Measurements from ENCODE around the gene GABRR3.
"Not testable (repeated sequence)": the region's sequence is repeated elsewhere in the genome, so short reads cannot be mapped to it uniquely, and the experiment has no call there.

The GABRR3 gene

DNA sequence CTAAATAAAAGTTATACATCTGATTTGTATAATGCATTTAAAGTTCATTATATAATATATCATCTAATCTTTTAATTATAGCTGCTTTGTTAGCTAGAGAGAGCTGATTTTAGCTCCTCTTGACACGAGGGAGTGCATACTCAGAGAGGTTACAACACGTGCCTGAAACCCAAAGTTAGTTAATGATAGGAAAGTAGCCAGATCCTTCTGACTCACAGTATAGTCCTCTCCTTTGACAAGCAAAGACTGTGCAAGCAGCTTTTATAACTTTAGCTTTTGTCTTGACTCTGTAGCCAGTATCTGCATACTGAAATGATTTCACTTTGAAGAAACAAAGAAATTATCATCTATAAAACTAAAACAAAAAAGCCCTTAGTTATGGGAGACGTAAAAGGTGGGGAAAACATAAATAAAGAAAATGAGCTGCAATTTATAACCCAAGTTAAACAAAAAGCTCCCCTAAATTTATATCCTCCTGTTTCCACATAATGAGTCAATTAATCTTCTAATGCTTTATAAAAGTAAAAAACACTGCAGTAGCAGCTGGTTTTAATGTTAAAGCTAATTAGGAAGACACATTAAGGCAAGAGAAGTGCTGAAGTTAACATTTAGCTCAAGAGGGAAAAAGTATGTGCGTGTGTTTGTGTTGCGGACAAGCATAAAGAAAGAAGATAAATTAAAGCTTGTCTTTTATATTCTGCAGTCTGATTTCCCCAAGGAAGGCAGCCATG lies 13.1 kb downstream of the GABRR3 start:
- no peak for DNase-seq

DNA sequence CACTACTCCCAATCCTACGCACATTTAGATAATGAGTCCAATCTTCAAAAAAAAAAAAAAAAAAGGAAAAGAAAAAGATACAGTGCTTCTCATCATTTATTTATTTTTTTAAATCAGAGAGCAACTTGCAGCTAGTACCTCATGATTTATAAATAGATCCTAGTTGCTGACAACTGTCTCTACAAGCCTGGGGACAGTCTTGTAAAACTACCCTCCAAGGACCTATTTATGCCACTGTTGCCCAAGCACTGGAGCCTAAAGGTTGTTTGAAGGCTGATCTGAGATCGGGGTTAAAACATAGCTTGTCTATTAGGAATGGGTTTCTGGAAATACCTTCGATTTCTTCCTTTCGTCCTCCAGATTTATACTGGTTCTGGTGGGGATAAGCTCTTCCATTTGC lies 14.7 kb downstream of the GABRR3 start:
- DNase-seq, result no peak

DNA sequence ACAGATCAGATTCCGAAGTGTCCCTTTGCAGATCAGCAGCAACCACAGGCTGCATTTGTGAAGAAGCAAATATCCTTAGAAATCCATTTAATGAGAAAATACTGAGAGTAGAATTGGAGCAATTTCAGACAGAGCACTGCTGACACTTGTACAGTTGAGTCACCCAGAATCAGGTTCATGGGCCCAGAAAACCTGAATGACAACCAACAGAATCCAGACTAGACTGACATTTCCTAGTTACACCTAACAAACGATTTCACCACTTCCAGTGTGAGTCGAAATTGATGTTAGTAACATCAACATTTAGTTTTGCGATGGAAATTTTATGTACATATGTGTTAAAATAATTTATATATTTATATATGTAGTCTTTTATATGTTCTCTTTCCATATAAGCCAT lies 16.8 kb downstream of the GABRR3 start:
- DNase-seq, result no peak

DNA sequence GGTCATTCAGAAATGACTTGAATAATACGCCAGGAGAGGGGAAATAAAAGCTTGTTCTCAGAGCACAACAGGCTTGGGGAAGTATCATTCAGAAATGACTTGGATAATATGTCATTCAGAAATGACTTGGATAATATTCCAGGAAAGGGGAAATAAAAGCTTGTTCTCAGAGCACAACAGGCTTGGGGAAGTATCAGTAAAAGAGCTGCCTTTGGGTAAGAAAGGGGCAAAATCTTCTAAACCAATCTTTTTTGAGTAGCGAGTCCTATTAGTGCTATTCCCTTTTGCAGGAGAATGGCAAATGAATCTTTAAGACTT lies 20.9 kb downstream of the GABRR3 start:
- DNase-seq, result no peak

DNA sequence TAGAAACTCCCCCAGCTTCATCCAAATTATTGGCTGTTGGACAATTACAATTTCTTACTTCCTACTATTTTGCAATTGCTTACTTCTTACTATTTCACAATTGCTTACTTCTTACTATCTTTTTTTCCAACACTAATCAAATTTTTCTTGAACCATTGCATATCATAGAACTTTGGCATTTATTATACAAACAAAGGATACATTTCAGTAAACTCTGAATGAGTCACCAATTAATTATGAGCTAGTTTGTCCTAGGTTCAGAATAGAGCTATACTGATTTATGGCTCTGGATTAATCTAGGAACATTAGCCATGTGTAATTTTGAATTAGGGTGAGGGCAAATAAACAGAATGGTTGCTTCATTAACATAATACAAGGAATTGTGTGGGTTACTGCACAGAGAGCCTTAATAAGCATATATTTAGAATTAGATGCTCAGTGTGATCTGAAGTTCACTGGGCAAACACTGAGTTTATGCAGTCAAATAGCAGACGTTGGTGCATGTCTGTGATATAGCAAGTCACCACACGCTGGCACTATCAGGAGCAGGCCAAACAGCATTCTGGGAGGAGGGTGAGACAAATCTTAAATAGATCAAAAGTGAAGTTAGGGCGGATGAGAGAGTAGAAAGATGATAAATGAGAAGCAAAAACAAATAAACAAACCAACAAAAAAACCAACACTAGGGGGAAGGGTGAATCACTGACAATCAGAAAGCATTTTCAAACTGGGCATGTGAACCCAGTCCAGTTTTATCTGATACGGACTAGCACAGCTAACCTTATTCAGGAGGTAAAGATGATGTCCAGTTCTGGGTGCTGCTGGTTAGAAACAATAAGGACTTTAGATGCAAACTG lies 21.5 kb downstream of the GABRR3 start:
- DNase-seq, result no peak

DNA sequence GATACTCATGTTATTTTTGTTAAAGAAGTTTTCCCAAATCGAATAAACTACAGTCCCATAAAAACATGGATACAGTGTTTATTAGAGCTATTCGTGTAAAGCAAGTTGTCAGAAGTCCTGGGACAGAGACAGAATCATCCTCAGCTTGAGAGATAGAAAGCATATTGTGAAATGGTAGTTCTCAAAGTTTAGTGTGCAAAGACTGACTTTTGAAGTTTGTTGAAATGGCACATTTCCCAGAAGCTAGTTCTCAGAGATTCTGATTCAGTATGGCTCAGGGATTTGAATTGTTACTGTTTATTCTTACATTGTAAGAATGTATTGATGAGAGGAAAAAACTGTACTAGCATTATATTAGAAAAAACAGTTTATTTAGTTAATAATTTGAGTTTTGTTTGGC lies 22.1 kb downstream of the GABRR3 start:
- DNase-seq, result no peak

DNA sequence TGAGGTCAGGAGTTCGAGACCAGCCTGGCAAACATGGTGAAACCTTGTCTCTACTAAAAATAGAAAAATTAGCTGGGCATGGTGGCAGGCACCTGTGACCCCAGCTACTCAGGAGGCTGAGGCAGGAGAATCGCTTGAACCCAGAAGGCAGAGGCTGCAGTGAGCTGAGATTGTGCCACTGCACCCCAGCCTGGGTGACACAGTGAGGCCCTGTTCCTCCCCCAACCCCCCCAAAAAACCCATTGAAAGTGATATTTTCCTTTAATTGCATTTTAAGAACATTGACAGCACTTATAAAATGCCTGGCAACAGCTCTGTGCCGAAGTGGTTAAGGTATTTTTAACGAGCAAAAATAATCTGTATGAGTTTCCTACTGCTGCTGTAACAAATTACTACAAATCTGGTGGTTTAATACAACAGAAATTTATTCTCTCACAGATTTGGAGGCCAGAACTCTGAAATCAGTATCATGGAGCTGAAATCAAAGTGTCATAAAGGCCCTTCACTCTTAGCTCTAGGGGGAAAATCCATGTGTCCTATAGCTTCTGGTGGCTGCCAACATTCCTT lies 24.1 kb downstream of the GABRR3 start:
- DNase-seq, result not testable (repeated sequence)

DNA sequence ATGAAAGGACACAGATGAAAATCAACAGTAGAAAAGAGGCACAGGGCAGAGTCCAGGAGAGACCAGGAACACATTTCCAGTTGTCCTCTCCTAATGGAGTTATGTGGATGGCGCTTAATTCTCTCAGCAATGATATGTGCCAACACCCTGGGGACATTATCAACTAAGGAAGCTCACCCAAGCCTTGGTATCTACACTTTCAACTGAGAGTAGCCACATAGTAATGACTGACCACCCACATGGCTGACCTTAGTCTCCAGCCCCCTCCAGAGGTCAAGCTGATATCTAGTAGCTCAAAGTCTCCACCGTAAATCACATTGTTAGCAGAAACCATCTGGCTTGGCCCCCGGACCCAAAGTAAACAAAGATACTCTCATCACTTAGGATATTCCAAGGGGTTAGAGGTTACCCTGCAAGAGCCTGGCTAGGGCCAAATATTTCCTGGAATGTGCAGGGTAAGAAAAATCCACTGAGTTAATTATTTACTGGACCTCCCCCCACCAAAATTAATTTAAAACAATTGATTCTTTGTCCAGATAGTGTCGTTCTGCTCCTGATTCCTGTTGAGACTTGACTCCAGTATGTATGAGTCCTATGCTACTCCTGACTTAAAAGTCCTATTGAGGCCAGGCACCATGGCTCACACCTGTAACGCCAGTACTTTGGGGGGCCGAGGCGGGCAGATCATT lies 24.8 kb downstream of the GABRR3 start:
- DNase-seq, result no peak

DNA sequence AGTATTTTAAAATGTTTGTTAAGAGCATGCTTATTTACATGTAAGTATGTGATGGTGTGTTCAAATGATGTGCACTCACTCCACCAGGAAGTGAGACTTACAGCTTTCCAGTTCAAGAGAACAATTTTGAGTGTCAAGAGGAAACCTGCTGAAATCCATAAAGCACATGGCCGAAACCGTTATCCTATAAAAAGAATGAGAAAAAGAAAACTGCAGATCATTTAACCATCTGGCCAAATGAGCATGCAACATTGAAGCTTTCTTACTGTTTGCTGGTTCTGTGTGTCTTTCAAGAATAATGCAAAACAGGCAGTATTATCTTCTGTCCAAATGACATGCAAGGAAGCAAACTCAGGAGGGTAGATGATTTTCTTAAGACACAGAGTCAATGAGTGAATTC lies 26.3 kb downstream of the GABRR3 start:
- DNase-seq, result no peak

DNA sequence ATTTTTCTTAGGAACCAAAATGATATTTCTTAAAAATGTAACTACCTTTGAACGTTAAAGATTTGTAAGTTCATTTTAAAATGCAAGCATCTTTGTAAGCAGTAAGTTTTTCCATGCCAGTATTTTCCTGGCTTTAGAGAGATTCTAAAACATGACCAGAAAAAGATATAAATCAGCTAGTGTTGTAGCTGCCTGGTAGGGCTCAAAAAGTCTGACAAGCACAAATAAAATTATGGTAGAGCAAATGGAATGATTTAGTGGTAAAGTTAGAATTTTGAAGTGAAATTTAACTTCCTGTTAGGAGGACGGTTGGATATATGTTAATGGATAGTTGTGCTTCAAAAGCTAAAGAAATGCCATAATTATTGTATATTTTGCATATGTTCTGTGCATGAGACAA lies 29.7 kb downstream of the GABRR3 start:
- no peak for DNase-seq

DNA sequence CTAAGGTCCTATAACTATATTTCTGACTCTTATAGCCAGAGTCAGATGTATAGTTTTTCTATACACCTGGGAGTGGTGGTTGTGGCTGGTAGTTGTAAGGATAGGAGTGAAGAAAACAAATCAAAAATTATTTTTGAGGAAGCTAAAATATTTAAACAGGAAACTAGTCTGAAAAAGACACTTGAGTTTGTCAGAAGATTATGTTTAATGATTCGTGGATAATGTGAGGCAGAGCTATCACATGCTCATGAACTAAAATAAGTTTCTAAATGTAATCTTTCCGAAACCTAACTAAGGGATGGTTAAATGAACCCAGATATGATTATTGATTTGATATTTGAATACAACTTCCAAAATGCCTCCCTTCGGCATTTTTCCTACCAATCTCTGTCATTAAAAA lies 30.4 kb downstream of the GABRR3 start:
- DNase-seq, result no peak

DNA sequence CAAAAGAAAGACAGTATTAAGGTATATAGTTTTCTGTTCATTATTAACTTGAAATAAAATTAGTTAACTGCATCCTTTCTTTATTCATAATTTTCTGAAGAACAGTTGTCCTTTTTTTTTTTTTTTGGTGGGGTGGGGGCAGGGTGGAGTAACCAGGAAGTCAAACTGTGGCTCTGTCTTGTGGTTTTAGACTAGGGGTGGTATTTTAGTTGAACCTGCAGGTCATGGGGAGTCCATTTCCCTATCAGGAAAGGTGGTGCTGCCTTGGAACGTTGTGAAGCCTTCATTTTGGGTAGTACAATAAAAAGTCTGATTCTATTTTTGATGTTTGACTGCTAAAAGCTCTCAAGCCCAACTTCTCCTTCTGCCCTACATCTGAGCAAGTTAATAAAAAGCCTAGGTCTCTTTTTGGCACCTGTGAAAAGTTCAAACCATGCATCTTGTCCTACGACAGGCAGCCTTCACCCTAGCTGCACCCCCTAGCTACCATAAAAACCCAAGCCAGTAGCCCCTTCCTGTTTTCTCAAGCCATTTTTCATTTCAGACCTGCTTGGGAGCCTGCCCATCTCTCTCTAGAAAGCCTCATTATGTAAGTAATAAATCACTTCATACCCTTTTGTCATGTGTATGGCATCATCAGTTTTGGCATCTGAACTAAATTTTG lies 31.7 kb downstream of the GABRR3 start:
- DNase-seq, result no peak

DNA sequence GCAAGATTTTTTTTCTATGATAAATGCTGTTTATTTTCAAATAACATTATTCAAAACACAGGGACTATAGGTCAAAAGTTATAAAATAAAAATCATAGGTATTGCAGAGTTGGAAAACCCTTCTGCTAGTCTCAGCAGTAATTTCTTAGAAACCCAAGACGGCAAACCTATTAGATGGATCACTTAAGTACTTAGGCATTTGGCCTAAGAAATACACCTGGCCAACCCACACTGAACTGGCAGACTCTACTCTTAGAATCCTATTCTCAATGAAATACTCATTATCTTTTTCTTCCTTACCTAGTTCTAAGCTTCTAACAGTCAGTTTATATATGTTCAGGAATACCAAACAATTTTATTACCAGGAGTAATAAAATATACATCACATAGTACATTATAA lies 32.4 kb downstream of the GABRR3 start:
- no peak for DNase-seq

DNA sequence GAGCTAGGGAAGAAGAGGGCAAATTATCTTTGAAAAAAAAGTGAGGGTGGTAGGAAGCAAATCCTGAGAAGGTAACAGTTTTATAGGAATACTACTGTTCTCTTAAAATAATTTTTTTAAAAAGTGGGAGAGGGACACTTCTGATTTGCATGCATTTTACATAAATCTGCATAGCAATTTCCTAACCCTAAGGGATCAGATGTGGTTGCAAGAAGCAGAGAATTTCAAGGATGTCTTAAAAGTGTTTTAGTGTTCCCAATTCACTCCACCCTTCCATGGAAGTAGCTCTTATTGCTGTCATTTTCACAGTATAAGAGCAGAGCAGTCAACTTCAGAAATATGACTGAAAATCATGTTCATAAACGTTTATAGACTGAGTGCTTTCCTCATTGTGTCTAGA lies 35.1 kb downstream of the GABRR3 start:
- DNase-seq, result no peak

DNA sequence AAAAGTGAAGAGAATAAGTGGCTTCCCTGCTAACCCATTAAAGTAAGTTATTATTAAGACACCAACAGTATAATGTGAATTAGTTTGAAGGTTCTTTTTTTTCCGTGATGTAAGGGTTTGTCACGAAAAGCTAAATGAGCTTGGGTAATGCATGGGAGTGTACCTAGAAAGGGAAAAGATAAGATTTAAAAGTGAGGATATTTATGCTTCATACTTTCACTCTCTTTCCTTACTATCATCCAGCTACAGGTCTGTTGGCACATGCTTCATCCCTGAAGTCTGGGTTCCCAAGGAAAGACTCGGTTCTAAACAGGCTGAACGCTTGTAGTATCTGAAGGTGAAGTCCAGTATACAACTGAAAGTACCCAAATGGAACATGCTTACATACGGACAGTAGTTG lies 36.0 kb downstream of the GABRR3 start:
- DNase-seq, result no peak

DNA sequence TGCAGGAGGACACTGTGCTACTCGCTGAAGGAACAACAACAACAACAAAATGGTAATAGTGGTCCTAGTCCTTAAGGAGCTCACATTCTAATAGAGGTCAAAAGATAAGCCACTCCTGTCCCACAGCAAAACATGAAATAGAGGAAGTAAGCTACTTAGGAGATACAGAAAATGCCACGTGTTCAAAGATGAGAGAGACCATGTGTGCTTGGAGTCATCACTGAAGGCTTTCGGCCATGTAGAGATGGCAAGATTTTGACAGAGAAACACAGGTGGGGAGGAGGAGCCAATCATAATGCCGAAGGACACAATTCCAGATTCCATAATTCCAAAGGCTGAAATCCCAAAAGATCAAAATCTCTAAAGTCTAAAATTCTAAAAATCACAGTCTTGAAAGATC lies 38.1 kb downstream of the GABRR3 start:
- DNase-seq, result no peak

DNA sequence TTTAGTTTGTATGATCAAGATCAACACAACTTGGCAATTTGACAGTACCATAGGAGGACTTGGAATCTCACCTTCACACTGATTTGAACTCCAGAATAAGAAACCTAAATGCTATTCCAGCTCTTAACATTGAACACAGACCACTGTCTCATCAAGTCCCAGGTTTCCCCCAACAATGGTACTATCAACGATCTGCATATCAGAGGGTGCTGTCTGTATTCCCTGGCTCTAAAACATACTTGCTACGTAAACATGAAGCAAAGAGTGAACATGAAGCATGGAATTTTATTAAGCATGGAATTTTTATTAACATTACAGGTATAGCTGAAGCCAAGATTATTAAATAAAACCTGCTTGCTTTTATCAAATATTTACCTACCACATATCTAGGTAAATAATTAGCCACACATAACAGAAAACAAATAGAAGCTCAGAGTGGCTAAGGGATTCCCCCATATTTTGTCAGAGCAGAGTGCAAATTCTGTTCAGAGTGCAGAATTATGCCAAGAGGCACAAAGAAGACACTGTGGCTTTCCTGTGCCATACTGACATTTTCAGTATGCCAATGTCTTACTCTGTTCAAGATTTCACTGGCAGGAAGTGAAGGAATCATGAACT lies 40.7 kb downstream of the GABRR3 start:
- DNase-seq, result no peak

DNA sequence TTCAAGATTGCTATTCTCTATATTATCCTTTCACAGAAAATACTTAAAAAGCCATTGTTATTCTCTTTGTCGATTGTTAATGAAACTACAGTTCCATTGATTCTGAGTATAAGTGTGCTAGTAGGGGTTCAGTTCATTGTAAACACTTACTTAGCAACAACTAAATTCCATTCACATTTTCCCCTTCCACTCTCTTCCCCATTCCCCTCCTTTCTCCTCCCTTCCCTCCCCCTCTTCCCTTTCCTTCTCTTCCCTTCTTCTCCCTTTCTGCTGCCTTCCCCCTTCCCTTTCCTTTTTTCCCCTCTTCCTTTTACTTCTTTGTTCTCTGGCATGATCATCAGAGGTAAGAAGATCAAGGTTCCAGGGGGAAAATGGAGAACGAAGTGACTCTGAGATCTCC lies 41.6 kb downstream of the GABRR3 start:
- no peak for DNase-seq

DNA sequence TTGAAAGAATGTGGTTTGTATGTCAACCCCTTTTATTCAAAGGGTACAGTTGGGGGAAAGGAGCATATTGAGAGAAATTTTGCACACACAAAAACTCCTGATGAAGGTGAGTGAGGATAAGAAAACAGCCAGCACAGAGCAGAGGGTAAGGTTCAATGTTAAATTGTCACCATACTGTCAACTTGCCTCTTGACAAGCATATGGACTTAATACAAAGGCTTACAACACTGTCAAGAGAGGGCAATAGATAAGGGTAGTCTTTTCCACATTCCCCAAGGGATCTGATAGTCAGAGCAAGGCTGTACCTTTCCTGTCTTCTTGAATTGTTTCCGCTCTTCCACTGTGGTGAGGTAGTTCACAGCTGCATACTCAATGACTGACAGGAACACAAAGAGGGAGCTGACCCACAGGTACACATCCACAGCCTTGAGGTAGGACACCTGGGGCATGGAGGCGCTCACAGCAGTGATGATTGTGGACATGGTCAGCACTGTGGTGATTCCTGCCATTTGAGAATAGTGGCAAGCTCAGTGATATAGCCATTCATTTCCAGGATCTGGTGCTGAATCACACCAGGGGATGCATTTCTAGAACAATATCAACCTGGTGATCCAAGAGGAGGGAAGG lies 42.5 kb downstream of the GABRR3 start:
- DNase-seq, result no peak

DNA sequence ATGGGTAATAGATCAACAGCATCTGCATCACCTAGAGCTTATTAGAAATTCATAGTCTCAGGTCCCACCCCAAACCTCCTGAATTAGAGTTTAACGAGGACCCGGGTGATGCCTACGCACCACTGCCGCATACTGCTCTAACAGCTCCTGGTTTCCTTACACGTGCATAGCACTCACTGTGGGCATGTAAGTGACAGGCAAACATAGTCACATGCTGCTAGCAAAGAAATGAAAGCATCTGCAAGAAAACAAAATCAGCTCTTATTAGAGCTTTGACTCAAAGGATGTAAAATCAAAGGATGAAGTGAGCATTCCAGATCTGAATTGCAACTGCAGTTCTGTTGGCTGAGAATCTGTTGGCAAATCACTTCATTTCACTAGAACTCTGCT lies 43.8 kb downstream of the GABRR3 start:
- no peak for DNase-seq

DNA sequence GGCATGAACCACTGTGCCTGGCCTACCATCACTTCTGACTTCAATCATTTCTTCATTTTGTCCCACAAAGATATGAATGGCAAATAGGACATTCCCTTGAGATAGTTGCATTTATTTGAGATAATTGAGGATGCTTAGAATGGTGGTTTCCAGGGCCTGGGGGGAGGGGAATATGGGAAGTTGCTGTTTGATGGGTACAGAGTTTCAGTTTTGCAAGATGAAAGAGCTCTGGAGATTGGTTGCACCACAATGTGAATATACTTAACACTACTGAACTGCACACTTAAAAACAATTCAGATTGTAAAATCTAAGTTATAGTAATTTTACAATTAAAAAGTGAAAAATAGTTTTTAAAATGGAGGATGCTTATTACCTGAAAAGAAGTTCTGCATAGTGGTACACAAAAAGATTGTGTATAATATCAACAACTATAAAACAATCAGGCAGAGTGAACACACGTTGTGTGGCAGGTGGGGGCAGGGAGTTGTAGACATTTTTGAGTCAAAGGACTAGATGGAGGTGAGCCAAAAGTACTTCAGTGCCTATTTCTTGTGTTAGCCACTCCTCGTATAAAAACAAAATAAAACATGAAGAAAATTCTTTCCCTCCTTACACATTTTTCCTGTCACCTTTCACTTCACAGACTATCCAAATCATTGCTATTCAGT lies 44.4 kb downstream of the GABRR3 start:
- DNase-seq, result no peak
